GM12878 (cell line): ENCODE results near the gene MYCBPAP. TPM values are rescaled to one million over a fixed set of nuclear protein-coding genes. Genes with fewer than 3 reads are reported as not detected.

Experiments
- ATAC-seq: fragments of 200-7000 bp; cut with Tn5 transposase; 3 replicates; pipeline ENCODE4 v1.9.1; 2020; ENCODE audit warnings: mild to moderate bottlenecking, moderate library complexity
- BruUV-seq: library from RNA; stranded (reverse); fragments of 400-500 nt; replicated peaks from 2 replicates; lab custom pipeline; 2021; lab: Mats Ljungman, UMichigan
- CTCF ChIA-PET: fragments of 300-600 bp; sonication (Branson Sonifier 250); formaldehyde crosslinking; extraction: SDS; loops from one replicate; lab custom pipeline; 2021; ENCODE audit warnings: inconsistent platforms; lab: Yijun Ruan, JAX
- POLR2A ChIA-PET: fragments of 350-600 bp; formaldehyde crosslinking; extraction: SDS; loops from one replicate; lab custom pipeline; 2021; ENCODE audit warnings: inconsistent platforms; lab: Charles Lee
- RAD21 ChIA-PET: fragments of 300-600 bp; sonication (Branson Sonifier 250); formaldehyde crosslinking; loops from one replicate; lab custom pipeline; 2023; ENCODE audit warnings: antibody characterized with exemption; ENCODE audit not compliant: unreplicated experiment; lab: Charles Lee
- SMC1A ChIA-PET: fragments of 300-600 bp; sonication (Branson Sonifier 250); formaldehyde crosslinking; loops from one replicate; lab custom pipeline; 2023; ENCODE audit not compliant: unreplicated experiment, uncharacterized antibody; lab: Charles Lee
- DNase-seq: peaks from one replicate; pipeline ENCODE4 v3.0.0-alpha.2; 2011; ENCODE audit warnings: low read depth, low spot score
- FAIRE-seq: peaks from 3 replicates; lab custom pipeline; 2011; peaks lifted over from hg19 to GRCh38; lab: Jason Lieb, UNC
- H2AFZ ChIP-seq: 2 replicates; pipeline ENCODE4 v1.6.0; 2011; ENCODE audit warnings: low read depth, low read length, control low read depth; ENCODE audit not compliant: control insufficient read depth
- H3K27ac ChIP-seq: 2 replicates; pipeline ENCODE4 v1.5.1; 2011; ENCODE audit warnings: control low read depth; ENCODE audit not compliant: control insufficient read depth, insufficient read depth
- H3K27me3 ChIP-seq, 2 experiments: replicated peaks in 1 of 2; 2 replicates each; pipeline versions ENCODE4 v1.6.0 to v1.6.1; 2011; ENCODE audit warnings: low read length in 1 of 2; ENCODE audit not compliant: control insufficient read depth in 2 of 2, insufficient read depth in 2 of 2
- H3K36me3 ChIP-seq, 2 experiments: 2 replicates each; pipeline ENCODE4 v1.5.1; 2011; ENCODE audit warnings: low read length in 1 of 2; ENCODE audit not compliant: control insufficient read depth in 2 of 2, insufficient read depth in 2 of 2
- H3K4me1 ChIP-seq: 2 replicates; pipeline ENCODE4 v1.6.1; 2011; ENCODE audit warnings: mild to moderate bottlenecking, low read length, moderate library complexity, mixed read lengths; ENCODE audit not compliant: control insufficient read depth, insufficient read depth
- H3K4me2 ChIP-seq: 2 replicates; pipeline ENCODE4 v1.6.0; 2011; ENCODE audit warnings: control low read depth; ENCODE audit not compliant: control insufficient read depth, insufficient read depth
- H3K4me3 ChIP-seq: fragments of 200-600 bp; sonication (generic); 2 replicates; pipeline ENCODE4 v1.5.1; 2016
- H3K79me2 ChIP-seq: 2 replicates; pipeline ENCODE4 v1.6.0; 2011; ENCODE audit warnings: low read length; ENCODE audit not compliant: control insufficient read depth, insufficient read depth
- H3K9ac ChIP-seq: 2 replicates; pipeline ENCODE4 v1.8.0; 2011; ENCODE audit warnings: low read length, control low read depth, mixed read lengths; ENCODE audit not compliant: control insufficient read depth, insufficient read depth
- H3K9me3 ChIP-seq: replicated peaks from 3 replicates; pipeline ENCODE4 v1.5.1; 2011; ENCODE audit warnings: mild to moderate bottlenecking, low read length; ENCODE audit not compliant: control insufficient read depth, insufficient read depth
- H4K20me1 ChIP-seq: 2 replicates; pipeline ENCODE4 v1.6.0; 2011; ENCODE audit not compliant: control insufficient read depth, insufficient read depth
- ATF2 ChIP-seq: IDR thresholded peaks from 2 replicates; pipeline ENCODE4 v1.6.1; 2012; ENCODE audit warnings: low read length, inconsistent platforms
- BCL11A ChIP-seq: IDR thresholded peaks from 2 replicates; pipeline ENCODE4 v1.6.1; 2011; ENCODE audit warnings: low read depth, low read length
- CEBPB ChIP-seq, 2 experiments: fragments of 150-350 bp in 1 of 2; IDR thresholded peaks; 2 replicates each; pipeline ENCODE4 v1.6.1; 2012 to 2014; ENCODE audit warnings: low read depth in 2 of 2, low read length in 2 of 2, borderline replicate concordance in 1 of 2, inconsistent platforms in 1 of 2
- EED ChIP-seq: sonication (generic); IDR thresholded peaks from 2 replicates; pipeline ENCODE4 v1.6.1; 2016; ENCODE audit warnings: antibody characterized with exemption, low read depth
- ESRRA ChIP-seq: IDR thresholded peaks from 2 replicates; pipeline ENCODE4 v1.6.1; 2012; ENCODE audit warnings: mild to moderate bottlenecking, low read length, improper control_type of control experiment
- ETV6 ChIP-seq, 2 experiments: fragments of 450-650 bp in 1 of 2; IDR thresholded peaks in 1 of 2; conservative IDR thresholded peaks in 1 of 2; 2 replicates each; pipeline ENCODE4 v1.6.1; 2014; ENCODE audit warnings: antibody characterized with exemption in 1 of 2, borderline replicate concordance in 1 of 2, low read depth in 1 of 2, mild to moderate bottlenecking in 1 of 2, moderate library complexity in 1 of 2
- GABPA ChIP-seq: IDR thresholded peaks from 2 replicates; pipeline ENCODE4 v1.6.1; 2014; ENCODE audit warnings: antibody characterized with exemption, low read depth, mild to moderate bottlenecking, inconsistent platforms
- IKZF2 ChIP-seq, 2 experiments: fragments of 450-650 bp; IDR thresholded peaks; 2 replicates each; pipeline ENCODE4 v1.6.1; 2017; ENCODE audit warnings: mild to moderate bottlenecking in 2 of 2, moderate library complexity in 2 of 2
- IRF4 ChIP-seq: IDR thresholded peaks from 2 replicates; pipeline ENCODE4 v1.6.1; 2011; ENCODE audit warnings: low read depth, low read length
- MTA2 ChIP-seq: fragments of 450-650 bp; IDR thresholded peaks from 2 replicates; pipeline ENCODE4 v1.6.1; 2016; ENCODE audit warnings: low read depth, mild to moderate bottlenecking, moderate library complexity
- NR2C1 ChIP-seq: fragments of 450-650 bp; IDR thresholded peaks from 2 replicates; pipeline ENCODE4 v1.6.1; 2017; ENCODE audit warnings: antibody characterized with exemption, mild to moderate bottlenecking, moderate library complexity
- PML ChIP-seq: IDR thresholded peaks from 2 replicates; pipeline ENCODE4 v1.6.1; 2012; ENCODE audit warnings: low read length, inconsistent platforms
- POU2F2 ChIP-seq: IDR thresholded peaks from 3 replicates; pipeline ENCODE4 v1.6.1; 2011; ENCODE audit warnings: low read depth, mild to moderate bottlenecking, low read length, borderline replicate concordance
- SIX5 ChIP-seq: IDR thresholded peaks from 2 replicates; pipeline ENCODE4 v1.6.1; 2011; ENCODE audit warnings: mild to moderate bottlenecking, low read depth, low read length, moderate library complexity; ENCODE audit not compliant: severe bottlenecking
- SMAD1 ChIP-seq: fragments of 450-650 bp; IDR thresholded peaks from 2 replicates; pipeline ENCODE4 v1.6.1; 2018; ENCODE audit warnings: mild to moderate bottlenecking, low read depth; ENCODE audit not compliant: partially characterized antibody
- ZNF207 ChIP-seq: fragments of 450-650 bp; IDR thresholded peaks from 2 replicates; pipeline ENCODE4 v1.6.1; 2014; ENCODE audit warnings: antibody characterized with exemption, mild to moderate bottlenecking, borderline replicate concordance
- ZNF24 ChIP-seq: fragments of 450-650 bp; IDR thresholded peaks from 2 replicates; pipeline ENCODE4 v1.6.1; 2017; ENCODE audit warnings: antibody characterized with exemption, mild to moderate bottlenecking
- WGBS: methylation state at CpG from one replicate; pipeline ENCODE4 v1.1.6; 2016; ENCODE audit warnings: low lambda C conversion rate; ENCODE audit not compliant: insufficient replicate concordance, insufficient coverage; ENCODE audit errors: missing lambda C conversion rate; 5-methylcytosine and 5-hydroxymethylcytosine counted together
- in situ Hi-C: fragments of 300-500 bp; cut with MboI; formaldehyde crosslinking; loops from 9 replicates; pipeline ENCODE4 v1.14.3; 2018; ENCODE audit warnings: mixed read lengths
- intact Hi-C: fragments of 100-400 bp; cut with micrococcal nuclease; formaldehyde crosslinking; loops from one replicate; pipeline ENCODE4 v1.14.2; 2022; ENCODE audit not compliant: unreplicated experiment
- polyA plus RNA-seq, 11 experiments: library from polyadenylated mRNA; depleted of rRNA in 4 of 11; unstranded in 6 of 11; stranded (reverse) in 5 of 11; fragments of >200 nt; fragmentation: Nextera tagmentation in 4 of 11; fragmentation: Illumina TruSeq in 1 of 11; extraction: Ambion mirVana in 4 of 11; extraction: Trizol in 1 of 11; gene quantifications; 1 replicate in 1 of 11; 2 replicates in 10 of 11; pipeline versions ENCODE4 v1.2.1 to v1.2.3, GENCODE V29; 2011 to 2016; ENCODE audit warnings: inconsistent platforms in 2 of 11, missing spikeins in 2 of 11, low read depth in 1 of 11
- total RNA-seq, 4 experiments: library from RNA; depleted of rRNA in 3 of 4; stranded (reverse); fragments of >200 nt in 3 of 4; fragmentation: Illumina TruSeq in 1 of 4; extraction: Trizol in 1 of 4; gene quantifications; 2 replicates each; pipeline versions ENCODE4 v1.2.1 to v1.2.3, GENCODE V29; 2013 to 2021
- TF ChIP-seq, protein P1 (sequence below): IDR thresholded peaks from 2 replicates; pipeline ENCODE4 v1.6.1; 2011; ENCODE audit warnings: borderline replicate concordance, low read depth, mild to moderate bottlenecking, moderate library complexity, mixed read lengths, low read length; ENCODE audit not compliant: insufficient read depth; ENCODE audit errors: extremely low read length
- TF ChIP-seq, protein P2 (sequence below): IDR thresholded peaks from 2 replicates; pipeline ENCODE4 v1.6.1; 2012; ENCODE audit warnings: mild to moderate bottlenecking, low read depth, low read length

Gene MYCBPAP
- total and polyA plus RNA-seq, 10 of the 15 experiments (the other 5 are each of a cell fraction or from before 2014, with no cell fraction given) = 0.23 to 2.7 (median 1.5) TPM

GRCh38 chr17:50511058-50511457, 2.8 kb downstream of the MYCBPAP start:
- in situ Hi-C loops (no loop called here), intact Hi-C loops (no loop called here)
- Histone ChIP-seq H3K79me2 (peaks cover 3% of the 10 kb centered on the region; the same call in 1 of the 2 replicates), H3K4me3 (peak overlapping the region; percentile 57), H3K27ac (peak overlapping the region; percentile 75), H3K27me3 (no peaks in the 10 kb centered on the region), H3K9ac (peak overlapping the region; percentile 32), H3K9me3 (no peaks in the 10 kb centered on the region), H3K4me2 (peak overlapping the region; percentile 79), H3K36me3 (no peaks in the 10 kb centered on the region), H3K4me1 (peaks cover 23% of the 10 kb centered on the region), H2AFZ (peak overlapping the region; percentile 45), H4K20me1 (no peaks in the 10 kb centered on the region)
- ChIA-PET SMC1A (interaction anchor here (0.6 to 1.4 kb wide), 3 partner anchors 28 to 32 kb away, joined by 3 to 5 read pairs (median 4); no protein-coding TSS in a partner anchor), CTCF (interaction anchor here (0.9 to 5.2 kb wide), 7 partner anchors 10 to 342 kb away, joined by 3 to 25 read pairs (median 3); partner anchors contain the start of genes RSAD1 and SPATA20), RAD21 (interaction anchor here (0.7 to 1.7 kb wide), 5 partner anchors 28 to 362 kb away, joined by 3 to 4 read pairs (median 3); no protein-coding TSS in a partner anchor), POLR2A (no interaction called here)
- FAIRE-seq = peak; percentile 98
- BruUV-seq = no TSS peak
- DNase-seq = peak; percentile 83
- WGBS = 3% methylated on average over 3 of the region's 3 CpGs
- peak; percentile 88 for ATAC-seq
- peak; percentile 49 to 61 for TF ChIP-seq IKZF2 (IDR thresholded peaks at IDR 0.05)
- peak; percentile 80; the same call in 1 of the 2 replicates for TF ChIP-seq IRF4
- no peak for TF ChIP-seq SIX5
- no peak for TF ChIP-seq ZNF24
- no peak for TF ChIP-seq ESRRA
- peak; percentile 40; the same call in 1 of the 2 replicates for TF ChIP-seq ATF2
- TF ChIP-seq MTA2 = peak; percentile 71
- TF ChIP-seq GABPA = no peak
- no peak for TF ChIP-seq PML
- peak; percentile 63; the same call in 1 of the 2 replicates for TF ChIP-seq BCL11A
- 0 out of 2 replicates have a peak, but pooled peaks have one; percentile 28 for TF ChIP-seq EED
- TF ChIP-seq, protein P1, sequence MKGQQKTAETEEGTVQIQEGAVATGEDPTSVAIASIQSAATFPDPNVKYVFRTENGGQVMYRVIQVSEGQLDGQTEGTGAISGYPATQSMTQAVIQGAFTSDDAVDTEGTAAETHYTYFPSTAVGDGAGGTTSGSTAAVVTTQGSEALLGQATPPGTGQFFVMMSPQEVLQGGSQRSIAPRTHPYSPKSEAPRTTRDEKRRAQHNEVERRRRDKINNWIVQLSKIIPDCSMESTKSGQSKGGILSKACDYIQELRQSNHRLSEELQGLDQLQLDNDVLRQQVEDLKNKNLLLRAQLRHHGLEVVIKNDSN = no peak
- no peak for TF ChIP-seq NR2C1
- no peak for TF ChIP-seq CEBPB (IDR thresholded peaks at IDR 0.05; ENCODE audit: borderline replicate concordance in 1 of 2, low read depth in 2 of 2, low read length in 2 of 2)
- no peak for TF ChIP-seq ZNF207
- no peak for TF ChIP-seq SMAD1
- TF ChIP-seq, protein P2, sequence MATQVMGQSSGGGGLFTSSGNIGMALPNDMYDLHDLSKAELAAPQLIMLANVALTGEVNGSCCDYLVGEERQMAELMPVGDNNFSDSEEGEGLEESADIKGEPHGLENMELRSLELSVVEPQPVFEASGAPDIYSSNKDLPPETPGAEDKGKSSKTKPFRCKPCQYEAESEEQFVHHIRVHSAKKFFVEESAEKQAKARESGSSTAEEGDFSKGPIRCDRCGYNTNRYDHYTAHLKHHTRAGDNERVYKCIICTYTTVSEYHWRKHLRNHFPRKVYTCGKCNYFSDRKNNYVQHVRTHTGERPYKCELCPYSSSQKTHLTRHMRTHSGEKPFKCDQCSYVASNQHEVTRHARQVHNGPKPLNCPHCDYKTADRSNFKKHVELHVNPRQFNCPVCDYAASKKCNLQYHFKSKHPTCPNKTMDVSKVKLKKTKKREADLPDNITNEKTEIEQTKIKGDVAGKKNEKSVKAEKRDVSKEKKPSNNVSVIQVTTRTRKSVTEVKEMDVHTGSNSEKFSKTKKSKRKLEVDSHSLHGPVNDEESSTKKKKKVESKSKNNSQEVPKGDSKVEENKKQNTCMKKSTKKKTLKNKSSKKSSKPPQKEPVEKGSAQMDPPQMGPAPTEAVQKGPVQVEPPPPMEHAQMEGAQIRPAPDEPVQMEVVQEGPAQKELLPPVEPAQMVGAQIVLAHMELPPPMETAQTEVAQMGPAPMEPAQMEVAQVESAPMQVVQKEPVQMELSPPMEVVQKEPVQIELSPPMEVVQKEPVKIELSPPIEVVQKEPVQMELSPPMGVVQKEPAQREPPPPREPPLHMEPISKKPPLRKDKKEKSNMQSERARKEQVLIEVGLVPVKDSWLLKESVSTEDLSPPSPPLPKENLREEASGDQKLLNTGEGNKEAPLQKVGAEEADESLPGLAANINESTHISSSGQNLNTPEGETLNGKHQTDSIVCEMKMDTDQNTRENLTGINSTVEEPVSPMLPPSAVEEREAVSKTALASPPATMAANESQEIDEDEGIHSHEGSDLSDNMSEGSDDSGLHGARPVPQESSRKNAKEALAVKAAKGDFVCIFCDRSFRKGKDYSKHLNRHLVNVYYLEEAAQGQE = no peak
- TF ChIP-seq POU2F2 = 0 out of 3 replicates have a peak, but pooled peaks have one; percentile 32
- TF ChIP-seq ETV6 (conservative IDR thresholded peaks at IDR 0.05 in 1 of 2, IDR thresholded peaks at IDR 0.05 in 1 of 2; ENCODE audit: borderline replicate concordance in 1 of 2, low read depth in 1 of 2) = peak in 1 of 2 experiments; percentile 50; a peak in 1 of 4 replicates
